K562 (cell line): ENCODE data around the gene REM1. TPM values are rescaled to one million over a fixed set of nuclear protein-coding genes. Genes with fewer than 3 reads are reported as not detected.
A peak's percentile ranks its signal among the peaks of the same experiment; 100 is the strongest.

ENCODE experiments used
- ARID1B ChIP-seq: fragments of 450-650 bp; IDR thresholded peaks from 2 replicates; pipeline ENCODE4 v1.6.1; 2016; ENCODE audit warnings: antibody characterized with exemption, mild to moderate bottlenecking, inconsistent platforms
- CEBPG ChIP-seq, 3 experiments: fragments of 200-800 bp in 1 of 3; sonication (Bioruptor generic) in 1 of 3; sonication (generic) in 1 of 3; formaldehyde crosslinking in 1 of 3; IDR thresholded peaks in 2 of 3; conservative IDR thresholded peaks in 1 of 3; 2 replicates each; pipeline versions ENCODE4 v1.6.1 to v1.8.0; 2016 to 2022; ENCODE audit warnings: missing compliant biosample characterization in 2 of 3, missing genetic modification characterization in 2 of 3, mild to moderate bottlenecking in 1 of 3, missing genetic modification reagents in 1 of 3
- CREM ChIP-seq: IDR thresholded peaks from 2 replicates; pipeline ENCODE4 v1.6.1; 2014; ENCODE audit warnings: antibody characterized with exemption, low read depth
- E2F3 ChIP-seq: fragments of 250-450 bp; sonication (Bioruptor Pico); IDR thresholded peaks from 2 replicates; pipeline ENCODE4 v1.4.0; 2020; ENCODE audit warnings: mild to moderate bottlenecking
- EP400 ChIP-seq: fragments of 450-650 bp; IDR thresholded peaks from 2 replicates; pipeline ENCODE4 v1.6.1; 2017; ENCODE audit warnings: antibody characterized with exemption, mild to moderate bottlenecking, moderate library complexity
- MYC ChIP-seq, 2 experiments: fragments of 250-450 bp in 1 of 2; sonication (Bioruptor Pico) in 1 of 2; IDR thresholded peaks; 2 replicates each; pipeline versions ENCODE4 v1.5.1 to v1.6.1; 2012 to 2021; ENCODE audit warnings: low read depth in 2 of 2, borderline replicate concordance in 1 of 2, improper control_type of control experiment in 1 of 2, low read length in 1 of 2, mild to moderate bottlenecking in 1 of 2, moderate library complexity in 1 of 2
- NR1H2 ChIP-seq: sonication (generic); formaldehyde crosslinking; IDR thresholded peaks from 2 replicates; pipeline ENCODE4 v1.4.0; 2020; ENCODE audit warnings: mild to moderate bottlenecking, missing genetic modification reagents
- PHTF2 ChIP-seq: fragments of 250-450 bp; sonication (Bioruptor Pico); IDR thresholded peaks from 2 replicates; pipeline ENCODE4 v1.5.0; 2021; ENCODE audit warnings: mild to moderate bottlenecking
- TEAD1 ChIP-seq, 2 experiments: fragments of 450-650 bp in 1 of 2; sonication (generic) in 1 of 2; formaldehyde crosslinking; IDR thresholded peaks; 2 replicates each; pipeline versions ENCODE4 v1.4.0 to v1.8.0; 2020 to 2022; ENCODE audit warnings: mild to moderate bottlenecking in 2 of 2, missing genetic modification reagents in 1 of 2
- TRIM24 ChIP-seq, 2 experiments: fragments of 450-650 bp; IDR thresholded peaks; 2 replicates each; pipeline ENCODE4 v1.6.1; 2016
- ZNF232 ChIP-seq: sonication (generic); formaldehyde crosslinking; IDR thresholded peaks from 2 replicates; pipeline ENCODE4 v1.8.0; 2022; ENCODE audit warnings: mild to moderate bottlenecking, missing genetic modification reagents
- ZNF431 ChIP-seq: sonication (generic); formaldehyde crosslinking; IDR thresholded peaks from 2 replicates; pipeline ENCODE4 v1.8.0; 2022; ENCODE audit warnings: mild to moderate bottlenecking, missing genetic modification reagents
- polyA plus RNA-seq, 8 experiments: library from polyadenylated mRNA; depleted of rRNA in 4 of 8; stranded (reverse) in 5 of 8; unstranded in 3 of 8; fragments of >200 nt; fragmentation: Nextera tagmentation in 2 of 8; fragmentation: Illumina TruSeq in 1 of 8; extraction: Ambion mirVana in 2 of 8; extraction: Trizol in 1 of 8; gene quantifications; 2 replicates each; pipeline versions ENCODE4 v1.2.1 to v1.2.3, GENCODE V29; 2011 to 2014; ENCODE audit warnings: inconsistent platforms in 1 of 8, missing spikeins in 1 of 8
- total RNA-seq, 7 experiments: library from RNA; depleted of rRNA in 6 of 7; stranded (reverse); fragments of >200 nt in 6 of 7; fragmentation: Illumina TruSeq in 2 of 7; extraction: Trizol in 2 of 7; gene quantifications; 2 replicates each; pipeline versions ENCODE4 v1.2.1 to v1.2.3, GENCODE V29; 2011 to 2021; ENCODE audit warnings: low replicate concordance in 1 of 7
- TF ChIP-seq, protein P1 (sequence below): sonication (generic); formaldehyde crosslinking; IDR thresholded peaks from 2 replicates; pipeline ENCODE4 v1.8.0; 2023; ENCODE audit warnings: missing genetic modification reagents, mild to moderate bottlenecking, borderline replicate concordance
- TF ChIP-seq, protein P2 (sequence below): fragments of 150-350 bp; conservative IDR thresholded peaks from 2 replicates; pipeline ENCODE4 v1.6.1; 2014; ENCODE audit warnings: low read length
- TF ChIP-seq, protein P3 (sequence below), 2 experiments: fragments of 450-650 bp; IDR thresholded peaks; 2 replicates each; pipeline ENCODE4 v1.6.1; 2016
- TF ChIP-seq, protein P4 (sequence below): sonication (generic); formaldehyde crosslinking; IDR thresholded peaks from 2 replicates; pipeline ENCODE4 v1.8.1; 2023; ENCODE audit warnings: mild to moderate bottlenecking, missing genetic modification reagents

The REM1 gene
- total and polyA plus RNA-seq, 9 of the 15 experiments (the other 6 are each of a cell fraction or from before 2014, with no cell fraction given): not detected

DNA sequence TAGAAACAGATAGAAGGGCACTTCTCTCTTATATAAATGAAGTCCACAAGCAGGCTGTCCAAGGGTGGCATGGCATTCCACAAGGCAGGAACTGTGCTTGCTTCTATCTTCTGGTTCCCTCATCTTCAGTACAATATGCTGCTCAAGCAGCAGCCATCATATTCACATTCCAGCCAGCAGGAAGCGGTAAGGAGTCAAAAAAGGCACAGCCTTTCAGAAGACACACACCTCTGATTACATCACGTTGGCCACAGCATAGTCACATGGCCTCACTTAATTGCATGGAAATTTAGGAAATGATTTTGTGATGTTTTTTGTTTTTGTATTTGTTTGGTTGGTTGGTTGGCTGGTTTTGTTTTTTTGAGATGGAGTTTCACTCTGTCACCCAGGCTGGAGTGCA lies 19.0 kb downstream of the REM1 start (continued):
- TF ChIP-seq, protein P1, sequence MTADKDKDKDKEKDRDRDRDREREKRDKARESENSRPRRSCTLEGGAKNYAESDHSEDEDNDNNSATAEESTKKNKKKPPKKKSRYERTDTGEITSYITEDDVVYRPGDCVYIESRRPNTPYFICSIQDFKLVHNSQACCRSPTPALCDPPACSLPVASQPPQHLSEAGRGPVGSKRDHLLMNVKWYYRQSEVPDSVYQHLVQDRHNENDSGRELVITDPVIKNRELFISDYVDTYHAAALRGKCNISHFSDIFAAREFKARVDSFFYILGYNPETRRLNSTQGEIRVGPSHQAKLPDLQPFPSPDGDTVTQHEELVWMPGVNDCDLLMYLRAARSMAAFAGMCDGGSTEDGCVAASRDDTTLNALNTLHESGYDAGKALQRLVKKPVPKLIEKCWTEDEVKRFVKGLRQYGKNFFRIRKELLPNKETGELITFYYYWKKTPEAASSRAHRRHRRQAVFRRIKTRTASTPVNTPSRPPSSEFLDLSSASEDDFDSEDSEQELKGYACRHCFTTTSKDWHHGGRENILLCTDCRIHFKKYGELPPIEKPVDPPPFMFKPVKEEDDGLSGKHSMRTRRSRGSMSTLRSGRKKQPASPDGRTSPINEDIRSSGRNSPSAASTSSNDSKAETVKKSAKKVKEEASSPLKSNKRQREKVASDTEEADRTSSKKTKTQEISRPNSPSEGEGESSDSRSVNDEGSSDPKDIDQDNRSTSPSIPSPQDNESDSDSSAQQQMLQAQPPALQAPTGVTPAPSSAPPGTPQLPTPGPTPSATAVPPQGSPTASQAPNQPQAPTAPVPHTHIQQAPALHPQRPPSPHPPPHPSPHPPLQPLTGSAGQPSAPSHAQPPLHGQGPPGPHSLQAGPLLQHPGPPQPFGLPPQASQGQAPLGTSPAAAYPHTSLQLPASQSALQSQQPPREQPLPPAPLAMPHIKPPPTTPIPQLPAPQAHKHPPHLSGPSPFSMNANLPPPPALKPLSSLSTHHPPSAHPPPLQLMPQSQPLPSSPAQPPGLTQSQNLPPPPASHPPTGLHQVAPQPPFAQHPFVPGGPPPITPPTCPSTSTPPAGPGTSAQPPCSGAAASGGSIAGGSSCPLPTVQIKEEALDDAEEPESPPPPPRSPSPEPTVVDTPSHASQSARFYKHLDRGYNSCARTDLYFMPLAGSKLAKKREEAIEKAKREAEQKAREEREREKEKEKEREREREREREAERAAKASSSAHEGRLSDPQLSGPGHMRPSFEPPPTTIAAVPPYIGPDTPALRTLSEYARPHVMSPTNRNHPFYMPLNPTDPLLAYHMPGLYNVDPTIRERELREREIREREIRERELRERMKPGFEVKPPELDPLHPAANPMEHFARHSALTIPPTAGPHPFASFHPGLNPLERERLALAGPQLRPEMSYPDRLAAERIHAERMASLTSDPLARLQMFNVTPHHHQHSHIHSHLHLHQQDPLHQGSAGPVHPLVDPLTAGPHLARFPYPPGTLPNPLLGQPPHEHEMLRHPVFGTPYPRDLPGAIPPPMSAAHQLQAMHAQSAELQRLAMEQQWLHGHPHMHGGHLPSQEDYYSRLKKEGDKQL: no peak
- TF ChIP-seq ARID1B (0 out of 2 replicates have a peak, but pooled peaks have one; percentile 12), NR1H2 (CRISPR knock-in tag) (no peak), ZNF431 (no peak), TEAD1 (CRISPR knock-in tag; IDR thresholded peaks at IDR 0.05) (peak; percentile 100), CEBPG (CRISPR knock-in tag; IDR thresholded peaks at IDR 0.05) (no peak; the same call in 1 of the 2 replicates), CEBPG (tag; conservative IDR thresholded peaks at IDR 0.05 in 1 of 2, IDR thresholded peaks at IDR 0.05 in 1 of 2) (peak in 1 of 2 experiments; percentile 77; a peak in 2 of 4 replicates), TRIM24 (IDR thresholded peaks at IDR 0.05) (peak in 1 of 2 experiments; percentile 19; a peak in 1 of 4 replicates), EP400 (peak; percentile 46), PHTF2 (CRISPR knock-in tag) (no peak), MYC (IDR thresholded peaks at IDR 0.05; ENCODE audit: low read depth, low read length) (peak; percentile 72), MYC (CRISPR knock-in tag; IDR thresholded peaks at IDR 0.05; ENCODE audit: borderline replicate concordance, low read depth) (no peak), CREM (peak; percentile 31; the same call in 1 of the 2 replicates), ZNF232 (CRISPR knock-in tag) (no peak), E2F3 (no peak)
- TF ChIP-seq, protein P2, sequence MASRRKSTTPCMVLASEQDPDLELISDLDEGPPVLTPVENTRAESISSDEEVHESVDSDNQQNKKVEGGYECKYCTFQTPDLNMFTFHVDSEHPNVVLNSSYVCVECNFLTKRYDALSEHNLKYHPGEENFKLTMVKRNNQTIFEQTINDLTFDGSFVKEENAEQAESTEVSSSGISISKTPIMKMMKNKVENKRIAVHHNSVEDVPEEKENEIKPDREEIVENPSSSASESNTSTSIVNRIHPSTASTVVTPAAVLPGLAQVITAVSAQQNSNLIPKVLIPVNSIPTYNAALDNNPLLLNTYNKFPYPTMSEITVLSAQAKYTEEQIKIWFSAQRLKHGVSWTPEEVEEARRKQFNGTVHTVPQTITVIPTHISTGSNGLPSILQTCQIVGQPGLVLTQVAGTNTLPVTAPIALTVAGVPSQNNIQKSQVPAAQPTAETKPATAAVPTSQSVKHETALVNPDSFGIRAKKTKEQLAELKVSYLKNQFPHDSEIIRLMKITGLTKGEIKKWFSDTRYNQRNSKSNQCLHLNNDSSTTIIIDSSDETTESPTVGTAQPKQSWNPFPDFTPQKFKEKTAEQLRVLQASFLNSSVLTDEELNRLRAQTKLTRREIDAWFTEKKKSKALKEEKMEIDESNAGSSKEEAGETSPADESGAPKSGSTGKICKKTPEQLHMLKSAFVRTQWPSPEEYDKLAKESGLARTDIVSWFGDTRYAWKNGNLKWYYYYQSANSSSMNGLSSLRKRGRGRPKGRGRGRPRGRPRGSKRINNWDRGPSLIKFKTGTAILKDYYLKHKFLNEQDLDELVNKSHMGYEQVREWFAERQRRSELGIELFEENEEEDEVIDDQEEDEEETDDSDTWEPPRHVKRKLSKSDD: no peak
- TF ChIP-seq, protein P3, sequence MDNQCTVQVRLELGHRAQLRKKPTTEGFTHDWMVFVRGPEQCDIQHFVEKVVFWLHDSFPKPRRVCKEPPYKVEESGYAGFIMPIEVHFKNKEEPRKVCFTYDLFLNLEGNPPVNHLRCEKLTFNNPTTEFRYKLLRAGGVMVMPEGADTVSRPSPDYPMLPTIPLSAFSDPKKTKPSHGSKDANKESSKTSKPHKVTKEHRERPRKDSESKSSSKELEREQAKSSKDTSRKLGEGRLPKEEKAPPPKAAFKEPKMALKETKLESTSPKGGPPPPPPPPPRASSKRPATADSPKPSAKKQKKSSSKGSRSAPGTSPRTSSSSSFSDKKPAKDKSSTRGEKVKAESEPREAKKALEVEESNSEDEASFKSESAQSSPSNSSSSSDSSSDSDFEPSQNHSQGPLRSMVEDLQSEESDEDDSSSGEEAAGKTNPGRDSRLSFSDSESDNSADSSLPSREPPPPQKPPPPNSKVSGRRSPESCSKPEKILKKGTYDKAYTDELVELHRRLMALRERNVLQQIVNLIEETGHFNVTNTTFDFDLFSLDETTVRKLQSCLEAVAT (IDR thresholded peaks at IDR 0.05): peak in 1 of 2 experiments; percentile 81; a peak in 2 of 4 replicates
- TF ChIP-seq, protein P4, sequence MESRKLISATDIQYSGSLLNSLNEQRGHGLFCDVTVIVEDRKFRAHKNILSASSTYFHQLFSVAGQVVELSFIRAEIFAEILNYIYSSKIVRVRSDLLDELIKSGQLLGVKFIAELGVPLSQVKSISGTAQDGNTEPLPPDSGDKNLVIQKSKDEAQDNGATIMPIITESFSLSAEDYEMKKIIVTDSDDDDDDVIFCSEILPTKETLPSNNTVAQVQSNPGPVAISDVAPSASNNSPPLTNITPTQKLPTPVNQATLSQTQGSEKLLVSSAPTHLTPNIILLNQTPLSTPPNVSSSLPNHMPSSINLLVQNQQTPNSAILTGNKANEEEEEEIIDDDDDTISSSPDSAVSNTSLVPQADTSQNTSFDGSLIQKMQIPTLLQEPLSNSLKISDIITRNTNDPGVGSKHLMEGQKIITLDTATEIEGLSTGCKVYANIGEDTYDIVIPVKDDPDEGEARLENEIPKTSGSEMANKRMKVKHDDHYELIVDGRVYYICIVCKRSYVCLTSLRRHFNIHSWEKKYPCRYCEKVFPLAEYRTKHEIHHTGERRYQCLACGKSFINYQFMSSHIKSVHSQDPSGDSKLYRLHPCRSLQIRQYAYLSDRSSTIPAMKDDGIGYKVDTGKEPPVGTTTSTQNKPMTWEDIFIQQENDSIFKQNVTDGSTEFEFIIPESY (CRISPR knock-in tag): no peak
